Measurements from ENCODE around the gene IPO7. TPM values are rescaled to one million over a fixed set of nuclear protein-coding genes. Genes with fewer than 3 reads are reported as not detected.
A peak's percentile ranks its signal among the peaks of the same experiment; 100 is the strongest.

IPO7 gene
- total and polyA plus RNA-seq, 2 of the 13 experiments (the other 11 are each of a cell fraction or from before 2014, with no cell fraction given) = 59.4 to 98.4 TPM

- Histone ChIP-seq H3K27ac (ENCODE audit: extremely low read length, insufficient read depth, low read length) (no peak overlapping the region), H4K20me1 (ENCODE audit: insufficient read depth, low read length) (no peaks in the 10 kb centered on the region), H3K9me3 (ENCODE audit: low read length) (no peaks in the 10 kb centered on the region), H3K9ac (ENCODE audit: insufficient read depth, low read depth, low read length) (peak overlapping the region; percentile 7; the same call in 1 of the 2 replicates), H2AFZ (ENCODE audit: low read length) (peak overlapping the region; percentile 75), H3K4me2 (ENCODE audit: low read depth, low read length) (peak overlapping the region; percentile 73), H3K4me3 (replicated peaks in 1 of 3; ENCODE audit: insufficient read depth in 1 of 3, low read depth in 2 of 3, low read length in 3 of 3) (peak overlapping the region; percentile 3 to 57 (median 34); a peak in 5 of 6 replicates), H3K4me1 (ENCODE audit: insufficient read depth, low read length) (peaks cover 48% of the 10 kb centered on the region), H3K27me3 (ENCODE audit: control insufficient read depth in 1 of 2, insufficient read depth in 2 of 2, low read length in 2 of 2) (no peaks in the 10 kb centered on the region), H3K36me3 (replicated peaks in 1 of 2; ENCODE audit: control insufficient read depth in 1 of 2, insufficient read depth in 2 of 2, low read length in 2 of 2) (no peaks in the 10 kb centered on the region), H3K79me2 (ENCODE audit: insufficient read depth, low read length) (no peaks in the 10 kb centered on the region)
- DNase-seq (ENCODE audit: low spot score) (no peak), ATAC-seq (peak; percentile 55), FAIRE-seq (no peak)
- intact Hi-C loops (cut with micrococcal nuclease; ENCODE audit: unreplicated experiment) (no loop called here), in situ Hi-C loops (cut with HindIII; ENCODE audit: extremely low pct_ligation_motif_present, low pct_unique_long_range_greater_than_20kb) (no loop called here)
- ChIA-PET CTCF (ENCODE audit: low intra/inter-chr PET ratio, low total read pairs) (no interaction called here), POLR2A (no interaction called here)
- WGBS (ENCODE audit: low lambda C conversion rate) = 7% methylated on average over 9 of the region's 12 CpGs
- BruUV-seq (replicated peaks) = no TSS peak
- TF ChIP-seq HDAC2 (CRISPR knock-in tag; IDR thresholded peaks at IDR 0.05) (no peak), ZFX (CRISPR knock-in tag; IDR thresholded peaks at IDR 0.05; ENCODE audit: low read depth) (peak; percentile 45; the same call in 1 of the 2 replicates), ZNF407 (CRISPR knock-in tag; IDR thresholded peaks at IDR 0.05; ENCODE audit: not compliant biosample characterization) (peak; percentile 36), ZNF687 (CRISPR knock-in tag; IDR thresholded peaks at IDR 0.05) (peak; percentile 63), ZNF414 (CRISPR knock-in tag; IDR thresholded peaks at IDR 0.05) (0 out of 2 replicates have a peak, but pooled peaks have one; percentile 47), PHF8 (CRISPR knock-in tag; IDR thresholded peaks at IDR 0.05) (peak; percentile 23; the same call in 1 of the 2 replicates), SAP130 (CRISPR knock-in tag; IDR thresholded peaks at IDR 0.05; ENCODE audit: low read depth) (0 out of 2 replicates have a peak, but pooled peaks have one; percentile 7), ZNF710 (CRISPR knock-in tag; IDR thresholded peaks at IDR 0.05; ENCODE audit: borderline replicate concordance) (peak; percentile 23; the same call in 1 of the 2 replicates), HMGA1 (CRISPR knock-in tag; conservative IDR thresholded peaks at IDR 0.05) (no peak)
These were observed 5.4 kb upstream of the IPO7 start for GRCh38 chr11:9379041-9379440.

All from HepG2 (cell line).